GM18499 (cell line): ENCODE data around the gene MPEG1.
A peak's percentile ranks its signal among the peaks of the same experiment; 100 is the strongest.

Experiments used
- ATAC-seq: cut with Tn5 transposase; IDR thresholded peaks from one replicate; pipeline ENCODE4 v1.9.1; 2021; ENCODE audit warnings: moderate number of reproducible peaks; ENCODE audit not compliant: insufficient read depth, unreplicated experiment

MPEG1 gene

GRCh38 chr11:59218893-59219292 is 6.2 kb upstream of the MPEG1 start:
- ATAC-seq, result no peak

GRCh38 chr11:59218319-59218718 is 5.6 kb upstream of the MPEG1 start:
- no peak for ATAC-seq

- peak; percentile 81 for ATAC-seq
Observed at GRCh38 chr11:59216641-59217564, 4.2 kb upstream of the MPEG1 start.

- no peak for ATAC-seq
Observed at GRCh38 chr11:59214141-59214893, 1.6 kb upstream of the MPEG1 start.

- ATAC-seq, result no peak
Observed at GRCh38 chr11:59212222-59212621, 505 bp downstream of the MPEG1 start.

GRCh38 chr11:59208956-59209355 is 3.8 kb downstream of the MPEG1 start:
- no peak for ATAC-seq

GRCh38 chr11:59207988-59208451 is 4.7 kb downstream of the MPEG1 start:
- ATAC-seq, result peak; percentile 80

GRCh38 chr11:59206635-59207034 is 6.1 kb downstream of the MPEG1 start:
- ATAC-seq, result no peak

GRCh38 chr11:59205648-59206047 is 7.1 kb downstream of the MPEG1 start:
- no peak for ATAC-seq

GRCh38 chr11:59204746-59205145 is 8.0 kb downstream of the MPEG1 start:
- no peak for ATAC-seq

GRCh38 chr11:59201353-59201752 is 11.4 kb downstream of the MPEG1 start:
- no peak for ATAC-seq

GRCh38 chr11:59200423-59200746 is 12.3 kb downstream of the MPEG1 start:
- no peak for ATAC-seq

GRCh38 chr11:59199546-59200422 is 12.9 kb downstream of the MPEG1 start:
- peak; percentile 59 for ATAC-seq

GRCh38 chr11:59198726-59199125 is 14.0 kb downstream of the MPEG1 start:
- no peak for ATAC-seq

- ATAC-seq, result no peak
Observed at GRCh38 chr11:59197991-59198390, 14.7 kb downstream of the MPEG1 start.

- ATAC-seq, result no peak
Observed at GRCh38 chr11:59196777-59197176, 15.9 kb downstream of the MPEG1 start.

GRCh38 chr11:59195586-59195985 is 17.1 kb downstream of the MPEG1 start:
- ATAC-seq, result no peak

GRCh38 chr11:59193587-59194130 is 19.1 kb downstream of the MPEG1 start:
- no peak for ATAC-seq

GRCh38 chr11:59192446-59193020 is 20.2 kb downstream of the MPEG1 start:
- no peak for ATAC-seq

- ATAC-seq, result no peak
Observed at GRCh38 chr11:59191890-59192289, 20.8 kb downstream of the MPEG1 start.
